HG03378 (cell line): ENCODE measurements around the gene EVPLL.
"Not testable (repeated sequence)": the region's sequence is repeated elsewhere in the genome, so short reads cannot be mapped to it uniquely, and the experiment has no call there.

Source experiments
- ATAC-seq: cut with Tn5 transposase; IDR thresholded peaks from one replicate; pipeline ENCODE4 v1.9.1; 2021; ENCODE audit warnings: mild to moderate bottlenecking, moderate library complexity; ENCODE audit not compliant: unreplicated experiment

The EVPLL gene

GRCh38 chr17:18422464-18422863, 44.9 kb downstream of the EVPLL start:
- ATAC-seq, result not testable (repeated sequence)

GRCh38 chr17:18423015-18423414, 45.4 kb downstream of the EVPLL start:
- ATAC-seq, result not testable (repeated sequence)

GRCh38 chr17:18425593-18425992, 48.0 kb downstream of the EVPLL start:
- ATAC-seq, result not testable (repeated sequence)

GRCh38 chr17:18426639-18427038, 49.1 kb downstream of the EVPLL start:
- not testable (repeated sequence) for ATAC-seq

GRCh38 chr17:18432206-18432605, 54.6 kb downstream of the EVPLL start:
- not testable (repeated sequence) for ATAC-seq
